OCI-LY3 (cell line): Measurements from ENCODE around the gene RASGRF2.

ENCODE experiments used
- EZH2phosphoT487 ChIP-seq: fragments of 200-600 bp; shearing (Covaris generic); IDR thresholded peaks from 2 replicates; pipeline ENCODE4 v1.6.1; 2018; ENCODE audit warnings: antibody characterized with exemption, mixed run types, low read depth
- TF ChIP-seq, protein P1 (sequence below): fragments of 200-600, 300-600 bp; sonication (generic); IDR thresholded peaks from 2 replicates; pipeline ENCODE4 v1.5.1; 2014; ENCODE audit warnings: antibody characterized with exemption, low read length, low read depth

DNA sequence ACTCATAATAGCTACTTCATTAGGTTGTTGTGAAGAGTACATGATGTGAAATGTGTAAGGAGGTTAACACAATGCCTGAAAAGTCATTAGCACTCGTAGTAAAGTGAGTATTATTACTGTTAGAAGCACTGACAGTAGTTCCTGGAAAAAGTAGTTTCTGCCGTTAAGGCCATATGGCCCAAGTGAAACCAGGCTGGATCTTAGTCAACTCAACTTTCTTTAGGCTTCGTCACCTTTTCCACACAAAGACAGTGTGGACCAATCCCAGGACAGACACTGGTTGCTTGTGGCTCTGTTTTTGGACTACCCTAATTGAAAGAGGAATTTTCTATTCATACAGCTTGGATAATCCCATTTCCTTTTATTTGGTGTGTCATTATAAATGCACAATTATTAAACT lies 243.6 kb downstream of the RASGRF2 start:
- TF ChIP-seq, protein P1, sequence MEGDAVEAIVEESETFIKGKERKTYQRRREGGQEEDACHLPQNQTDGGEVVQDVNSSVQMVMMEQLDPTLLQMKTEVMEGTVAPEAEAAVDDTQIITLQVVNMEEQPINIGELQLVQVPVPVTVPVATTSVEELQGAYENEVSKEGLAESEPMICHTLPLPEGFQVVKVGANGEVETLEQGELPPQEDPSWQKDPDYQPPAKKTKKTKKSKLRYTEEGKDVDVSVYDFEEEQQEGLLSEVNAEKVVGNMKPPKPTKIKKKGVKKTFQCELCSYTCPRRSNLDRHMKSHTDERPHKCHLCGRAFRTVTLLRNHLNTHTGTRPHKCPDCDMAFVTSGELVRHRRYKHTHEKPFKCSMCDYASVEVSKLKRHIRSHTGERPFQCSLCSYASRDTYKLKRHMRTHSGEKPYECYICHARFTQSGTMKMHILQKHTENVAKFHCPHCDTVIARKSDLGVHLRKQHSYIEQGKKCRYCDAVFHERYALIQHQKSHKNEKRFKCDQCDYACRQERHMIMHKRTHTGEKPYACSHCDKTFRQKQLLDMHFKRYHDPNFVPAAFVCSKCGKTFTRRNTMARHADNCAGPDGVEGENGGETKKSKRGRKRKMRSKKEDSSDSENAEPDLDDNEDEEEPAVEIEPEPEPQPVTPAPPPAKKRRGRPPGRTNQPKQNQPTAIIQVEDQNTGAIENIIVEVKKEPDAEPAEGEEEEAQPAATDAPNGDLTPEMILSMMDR = no peak
- no peak for TF ChIP-seq EZH2phosphoT487
